Glomerular visceral epithelial cell (primary cell): ENCODE data around the gene PELI2.
"Not testable (repeated sequence)": the region's sequence is repeated elsewhere in the genome, so short reads cannot be mapped to it uniquely, and the experiment has no call there.

Source experiments
- DNase-seq: peaks from one replicate; pipeline ENCODE4 v3.0.0-alpha.2; 2016; ENCODE audit errors: extremely low spot score

The PELI2 gene

GRCh38 chr14:56143025-56143424, 24.8 kb downstream of the PELI2 start:
- no peak for DNase-seq

- no peak for DNase-seq
Observed at GRCh38 chr14:56144176-56144575, 26.0 kb downstream of the PELI2 start.

GRCh38 chr14:56145181-56145769, 27.1 kb downstream of the PELI2 start:
- DNase-seq, result no peak

- DNase-seq, result no peak
Observed at GRCh38 chr14:56145965-56146364, 27.8 kb downstream of the PELI2 start.

GRCh38 chr14:56147449-56147848, 29.2 kb downstream of the PELI2 start:
- DNase-seq, result no peak

- no peak for DNase-seq
Observed at GRCh38 chr14:56147986-56148901, 30.0 kb downstream of the PELI2 start.

GRCh38 chr14:56149151-56149550, 30.9 kb downstream of the PELI2 start:
- no peak for DNase-seq

- DNase-seq, result no peak
Observed at GRCh38 chr14:56149995-56150394, 31.8 kb downstream of the PELI2 start.

- DNase-seq, result no peak
Observed at GRCh38 chr14:56150645-56151345, 32.6 kb downstream of the PELI2 start.

- no peak for DNase-seq
Observed at GRCh38 chr14:56152221-56152620, 34.0 kb downstream of the PELI2 start.

GRCh38 chr14:56153267-56153666, 35.1 kb downstream of the PELI2 start:
- DNase-seq, result no peak

- no peak for DNase-seq
Observed at GRCh38 chr14:56154321-56154720, 36.1 kb downstream of the PELI2 start.

- DNase-seq, result no peak
Observed at GRCh38 chr14:56156096-56156495, 37.9 kb downstream of the PELI2 start.

- no peak for DNase-seq
Observed at GRCh38 chr14:56159066-56159465, 40.9 kb downstream of the PELI2 start.

- DNase-seq, result no peak
Observed at GRCh38 chr14:56160088-56160487, 41.9 kb downstream of the PELI2 start.

- DNase-seq, result no peak
Observed at GRCh38 chr14:56161658-56162057, 43.4 kb downstream of the PELI2 start.

GRCh38 chr14:56162476-56162875, 44.3 kb downstream of the PELI2 start:
- no peak for DNase-seq

- DNase-seq, result not testable (repeated sequence)
Observed at GRCh38 chr14:56166579-56166978, 48.4 kb downstream of the PELI2 start.

- no peak for DNase-seq
Observed at GRCh38 chr14:56168007-56168616, 49.9 kb downstream of the PELI2 start.

GRCh38 chr14:56170028-56170427, 51.8 kb downstream of the PELI2 start:
- no peak for DNase-seq

GRCh38 chr14:56170877-56171422, 52.7 kb downstream of the PELI2 start:
- no peak for DNase-seq

- DNase-seq, result no peak
Observed at GRCh38 chr14:56172074-56172473, 53.9 kb downstream of the PELI2 start.
